T follicular helper cell (primary cell): ENCODE results near the gene CYFIP2.
A peak's percentile ranks its signal among the peaks of the same experiment; 100 is the strongest.
"Not testable (repeated sequence)": the region's sequence is repeated elsewhere in the genome, so short reads cannot be mapped to it uniquely, and the experiment has no call there.

Source experiments
- DNase-seq: peaks from one replicate; pipeline ENCODE4 v3.0.0-alpha.2; 2020; ENCODE audit warnings: low read depth

The CYFIP2 gene

DNA sequence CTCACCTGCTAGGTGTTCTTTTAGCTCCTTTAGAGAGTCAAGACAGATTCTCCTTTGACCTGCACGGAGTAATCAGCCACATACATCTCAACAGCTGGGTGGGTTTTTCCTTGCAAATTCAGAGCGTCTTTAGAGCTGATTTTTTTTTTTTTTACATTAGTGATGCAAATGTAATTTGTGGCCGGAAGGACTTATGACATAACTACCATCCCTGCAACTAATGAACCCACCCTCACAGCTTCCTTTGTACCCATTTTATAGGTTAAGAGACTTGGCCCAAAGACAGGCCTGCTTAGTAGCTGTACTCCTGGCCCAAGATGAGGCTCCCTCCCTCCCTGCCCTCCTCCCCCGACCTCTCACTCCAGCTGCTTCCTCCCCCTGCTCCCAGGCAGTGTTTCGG, 124.2 kb downstream of the CYFIP2 start:
- DNase-seq = no peak

DNA sequence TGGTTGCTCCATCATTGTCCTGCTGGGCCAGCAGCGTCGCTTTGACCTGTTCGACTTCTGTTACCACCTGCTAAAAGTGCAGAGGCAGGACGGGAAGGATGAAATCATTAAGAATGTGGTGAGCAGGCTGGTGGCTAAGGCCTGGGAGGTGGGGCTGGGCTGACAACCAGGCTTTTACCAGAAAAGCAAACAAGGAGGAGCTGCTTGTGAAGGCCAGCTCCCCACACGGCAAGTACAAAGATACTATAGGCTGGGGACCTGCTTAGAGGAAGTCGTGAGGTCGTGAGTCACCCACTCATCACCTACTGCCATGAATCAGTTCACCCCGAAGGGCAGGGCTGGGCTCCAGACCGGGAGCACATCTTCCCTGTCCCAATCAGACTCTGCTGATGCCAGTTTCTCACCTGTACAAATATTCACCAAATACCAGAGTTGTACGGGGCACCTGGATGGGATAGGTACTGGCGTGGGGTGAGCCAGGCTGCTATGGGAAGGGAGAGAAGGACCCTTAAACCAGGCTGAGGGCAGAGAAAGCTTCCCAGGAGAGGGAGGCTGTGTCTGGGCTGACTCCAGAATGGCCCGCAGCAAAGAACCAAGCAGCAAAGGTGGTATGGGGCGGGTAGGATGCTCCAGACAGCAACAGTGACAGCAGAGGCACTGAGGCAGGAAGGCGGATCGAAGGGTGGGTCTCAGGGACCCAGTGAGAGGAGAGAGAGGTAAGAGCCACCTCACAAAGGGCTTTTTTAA, 124.8 kb downstream of the CYFIP2 start:
- DNase-seq = no peak

DNA sequence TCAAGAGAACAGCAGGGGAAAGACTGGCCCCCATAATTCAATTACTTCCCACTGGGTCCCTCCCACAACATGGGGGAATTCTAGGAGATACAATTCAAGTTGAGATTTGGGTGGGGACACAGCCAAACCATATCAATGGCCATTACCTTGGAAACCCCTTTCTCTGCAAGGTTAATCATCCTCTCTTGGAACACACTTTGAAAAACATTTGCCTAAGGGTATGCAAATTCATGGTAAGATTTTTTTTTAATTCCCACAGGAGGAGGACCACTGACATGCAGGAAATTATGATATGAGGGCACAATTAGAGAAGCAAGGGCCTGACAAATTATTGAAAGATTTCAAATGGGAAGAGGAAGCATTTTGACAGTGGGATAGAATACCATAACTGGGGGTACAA, 132.4 kb downstream of the CYFIP2 start:
- DNase-seq = no peak

DNA sequence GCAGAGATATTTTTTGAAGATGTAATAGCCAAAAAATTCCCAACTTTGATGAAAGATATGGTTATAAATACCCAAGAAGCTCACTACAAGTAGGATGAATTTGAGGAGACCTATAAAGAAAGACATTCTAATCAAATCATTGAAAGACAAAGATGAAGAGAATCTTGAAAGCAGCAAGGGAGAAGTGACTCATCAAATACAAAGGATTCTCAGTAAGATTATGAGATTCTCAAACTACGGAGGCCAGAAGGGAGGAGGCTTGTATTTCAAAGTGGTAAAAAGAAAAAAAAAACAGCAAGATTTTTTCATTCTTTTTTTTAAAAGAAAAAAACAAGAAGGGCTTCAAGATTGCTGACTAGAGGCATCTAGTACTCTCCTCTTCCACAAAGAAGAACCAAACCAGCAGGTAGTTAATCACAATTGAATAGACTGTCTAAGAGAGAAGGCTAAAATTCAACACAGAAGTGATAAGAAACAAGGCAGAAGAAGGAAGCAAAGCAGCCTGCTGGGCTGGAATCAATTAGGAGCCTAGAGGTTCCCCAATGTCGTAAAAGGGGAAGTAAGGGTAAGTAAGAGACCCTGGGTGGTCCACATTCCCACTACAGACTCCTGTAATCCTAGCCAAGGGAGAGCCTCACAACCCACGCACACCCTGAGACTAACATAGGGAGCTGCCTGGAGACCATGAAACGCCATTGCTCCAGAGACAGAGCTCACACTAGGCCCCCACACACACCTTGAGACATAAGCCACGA, 135.0 kb downstream of the CYFIP2 start:
- DNase-seq = no peak

DNA sequence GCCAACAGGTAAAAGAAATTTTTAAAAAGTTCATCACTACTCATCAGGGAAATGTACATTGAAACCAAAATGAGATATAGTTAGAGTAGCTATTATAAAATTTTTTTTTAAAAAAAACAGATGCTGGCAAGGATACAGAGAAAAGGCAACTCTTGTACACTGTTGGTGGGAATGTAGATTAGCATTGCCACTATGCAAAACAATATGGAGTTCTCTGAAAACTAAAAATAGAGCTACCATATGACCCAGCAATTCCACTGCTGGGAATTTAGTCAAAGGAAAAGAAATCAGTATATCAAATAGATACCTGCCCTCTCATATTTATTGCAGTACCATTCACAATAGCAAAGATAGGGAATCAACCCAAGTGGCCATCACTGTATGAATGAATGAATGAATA, 149.9 kb downstream of the CYFIP2 start:
- no peak for DNase-seq

DNA sequence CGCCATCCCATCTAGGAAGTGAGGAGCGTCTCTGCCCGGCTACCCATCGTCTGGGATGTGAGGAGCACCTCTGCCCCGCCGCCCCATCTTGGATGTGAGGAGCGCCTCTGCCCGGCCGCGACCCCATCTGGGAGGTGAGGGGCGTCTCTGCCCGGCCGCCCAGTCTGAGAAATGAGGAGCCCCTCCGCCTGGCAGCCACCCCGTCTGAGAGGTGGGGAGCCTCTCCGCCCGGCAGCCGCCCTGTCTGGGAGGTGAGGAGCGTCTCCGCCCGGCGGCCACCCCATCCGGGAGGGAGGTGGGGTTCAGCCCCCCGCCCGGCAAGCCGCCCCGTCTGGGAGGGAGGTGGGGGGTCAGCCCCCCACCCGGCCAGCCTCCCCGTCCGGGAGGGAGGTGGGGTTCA, 153.6 kb downstream of the CYFIP2 start:
- not testable (repeated sequence) for DNase-seq

DNA sequence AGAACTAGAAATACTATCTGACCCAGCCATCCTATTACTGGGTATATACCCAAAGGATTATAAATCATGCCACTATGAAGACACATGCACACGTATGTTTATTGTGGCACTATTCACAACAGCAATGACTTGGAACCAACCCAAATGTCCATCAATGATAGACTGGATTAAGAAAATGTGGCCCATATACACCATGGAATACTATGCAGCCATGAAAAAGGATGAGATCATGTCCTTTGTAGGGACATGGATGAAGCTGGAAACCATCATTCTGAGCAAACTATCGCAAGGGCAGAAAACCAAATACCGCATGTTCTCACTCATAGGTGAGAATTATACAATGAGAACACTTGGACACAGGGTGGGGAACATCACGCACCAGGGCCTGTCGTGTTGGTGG, 164.0 kb downstream of the CYFIP2 start:
- not testable (repeated sequence) for DNase-seq

DNA sequence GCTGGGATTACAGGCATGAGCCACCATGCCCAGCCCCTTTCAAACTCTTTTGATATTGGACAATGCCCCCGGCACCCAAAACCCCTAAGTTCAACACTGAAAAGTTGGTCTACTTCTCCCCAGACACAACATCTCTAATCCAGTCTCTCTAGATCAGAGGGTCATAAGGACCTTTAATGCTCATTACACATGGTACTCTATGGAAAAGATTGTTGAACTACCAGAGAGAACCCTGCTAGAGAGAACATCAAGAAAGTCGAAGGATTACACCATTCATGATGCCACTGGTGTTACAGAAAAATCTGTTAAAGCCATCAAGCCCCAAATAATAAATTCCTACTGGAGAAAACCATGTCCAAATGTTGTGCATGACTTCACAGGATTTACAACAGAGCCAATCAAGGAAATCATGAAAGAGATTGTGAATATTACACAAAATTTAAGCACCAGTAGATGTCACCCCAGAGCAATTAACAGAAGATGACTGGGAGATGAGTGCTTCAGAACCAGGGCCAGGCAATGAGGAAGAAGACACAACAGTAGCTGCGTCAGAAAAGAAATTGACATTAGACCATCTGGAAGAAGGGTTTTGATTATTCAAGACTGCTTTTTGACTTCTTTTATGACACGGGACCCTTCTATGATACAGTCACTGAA, 165.7 kb downstream of the CYFIP2 start:
- peak; percentile 10 for DNase-seq

DNA sequence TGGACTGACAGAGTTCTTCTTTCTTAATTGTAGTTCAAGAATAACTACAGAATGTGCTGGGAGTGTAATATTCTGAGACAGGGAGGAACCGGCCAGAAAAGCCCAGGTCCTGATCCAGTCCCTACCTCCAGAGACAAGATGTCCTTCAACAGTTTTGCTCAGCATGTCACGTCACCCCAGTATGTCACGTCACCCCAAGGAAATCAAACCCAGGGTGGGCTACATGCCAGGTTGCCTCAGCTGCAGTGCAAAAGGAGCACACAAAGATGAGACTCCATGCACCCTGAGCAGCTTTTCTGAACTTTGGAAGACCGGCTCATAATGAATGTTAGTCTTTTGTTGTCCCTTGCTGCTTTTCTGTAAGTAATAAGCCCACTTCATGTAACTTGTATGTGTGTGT, 168.2 kb downstream of the CYFIP2 start:
- no peak for DNase-seq

DNA sequence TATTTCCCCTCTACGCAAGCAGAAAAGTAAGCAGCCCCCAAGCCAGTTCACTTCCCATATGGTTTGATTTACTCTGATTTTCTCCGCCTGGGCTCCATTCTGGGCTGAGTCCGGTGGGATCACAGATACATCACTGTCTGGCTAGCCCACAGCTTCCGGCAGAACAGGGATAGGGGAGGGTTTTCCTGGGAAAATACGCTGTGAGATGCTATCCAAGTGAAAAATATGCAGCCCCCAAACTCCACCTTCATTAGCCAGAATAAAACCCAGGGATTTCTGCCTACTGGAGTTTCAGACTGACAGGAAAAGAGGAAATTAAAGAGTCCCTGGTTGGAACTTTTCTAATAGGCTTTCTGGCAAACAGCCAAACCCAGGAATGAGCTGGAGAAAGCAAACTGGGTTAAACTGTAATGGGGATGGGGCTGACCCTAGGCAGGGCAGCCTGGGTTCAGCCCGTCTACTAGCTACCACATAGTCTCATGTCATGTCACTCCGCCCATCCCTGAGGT, 177.2 kb downstream of the CYFIP2 start:
- no peak for DNase-seq

DNA sequence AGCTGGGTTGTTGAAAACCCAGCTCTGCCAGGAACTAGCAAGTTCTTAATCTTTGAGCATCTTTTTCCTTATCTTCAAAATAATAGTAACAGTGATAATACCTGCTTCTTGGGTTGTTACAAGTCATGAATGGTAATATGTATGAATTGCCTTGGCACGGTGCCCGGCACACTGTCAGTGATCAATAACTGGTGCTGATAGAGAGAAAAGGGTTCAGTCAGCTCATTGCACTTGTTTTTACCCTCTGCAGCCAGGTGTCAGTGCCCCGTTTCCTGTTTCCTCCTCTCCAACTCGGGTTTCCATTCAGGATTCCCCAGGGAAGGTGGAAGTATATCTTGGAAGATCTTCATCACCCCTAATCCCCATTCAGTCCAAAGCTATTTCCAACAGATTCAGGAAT, 178.3 kb downstream of the CYFIP2 start:
- DNase-seq = no peak
